Measurements from ENCODE around the gene MRTFA. TPM values are rescaled to one million over a fixed set of nuclear protein-coding genes. Genes with fewer than 3 reads are reported as not detected.

MRTFA gene
- total RNA-seq, 1 donor from 2014 or later, result 68.4 TPM

DNA sequence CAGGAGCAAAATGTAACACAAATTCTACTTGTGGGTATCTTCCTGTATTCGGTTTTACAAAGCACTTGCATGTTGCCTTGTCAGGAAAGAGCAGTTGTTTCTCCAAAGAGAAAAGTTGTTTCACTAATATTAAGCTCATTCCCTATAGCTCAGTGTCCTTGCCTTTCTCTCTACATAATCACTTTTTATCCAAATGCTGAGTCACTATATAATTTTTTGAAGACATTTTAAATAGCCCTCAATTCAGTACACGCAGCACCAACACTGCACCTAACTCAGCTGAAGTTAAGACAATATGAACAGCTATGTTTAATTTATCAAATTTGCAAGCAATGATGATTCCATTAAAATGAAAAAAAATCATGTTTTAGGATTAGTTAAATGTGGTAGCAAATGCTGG is 14.5 kb upstream of the MRTFA start:
- Mint-ChIP-seq H3K4me3 (ENCODE audit: unreplicated experiment) (no peak overlapping the region), H3K36me3 (ENCODE audit: low read depth, unreplicated experiment) (no peaks in the 10 kb centered on the region), H3K27me3 (ENCODE audit: unreplicated experiment) (peaks cover 1% of the 10 kb centered on the region), H3K27ac (ENCODE audit: unreplicated experiment) (no peak overlapping the region), H3K4me1 (ENCODE audit: unreplicated experiment) (peaks cover 17% of the 10 kb centered on the region), H3K9me3 (ENCODE audit: unreplicated experiment) (no peaks in the 10 kb centered on the region)
- no peak for DNase-seq (ENCODE audit: low spot score)
- TF ChIP-seq, protein P1, sequence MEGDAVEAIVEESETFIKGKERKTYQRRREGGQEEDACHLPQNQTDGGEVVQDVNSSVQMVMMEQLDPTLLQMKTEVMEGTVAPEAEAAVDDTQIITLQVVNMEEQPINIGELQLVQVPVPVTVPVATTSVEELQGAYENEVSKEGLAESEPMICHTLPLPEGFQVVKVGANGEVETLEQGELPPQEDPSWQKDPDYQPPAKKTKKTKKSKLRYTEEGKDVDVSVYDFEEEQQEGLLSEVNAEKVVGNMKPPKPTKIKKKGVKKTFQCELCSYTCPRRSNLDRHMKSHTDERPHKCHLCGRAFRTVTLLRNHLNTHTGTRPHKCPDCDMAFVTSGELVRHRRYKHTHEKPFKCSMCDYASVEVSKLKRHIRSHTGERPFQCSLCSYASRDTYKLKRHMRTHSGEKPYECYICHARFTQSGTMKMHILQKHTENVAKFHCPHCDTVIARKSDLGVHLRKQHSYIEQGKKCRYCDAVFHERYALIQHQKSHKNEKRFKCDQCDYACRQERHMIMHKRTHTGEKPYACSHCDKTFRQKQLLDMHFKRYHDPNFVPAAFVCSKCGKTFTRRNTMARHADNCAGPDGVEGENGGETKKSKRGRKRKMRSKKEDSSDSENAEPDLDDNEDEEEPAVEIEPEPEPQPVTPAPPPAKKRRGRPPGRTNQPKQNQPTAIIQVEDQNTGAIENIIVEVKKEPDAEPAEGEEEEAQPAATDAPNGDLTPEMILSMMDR (IDR thresholded peaks at IDR 0.05; ENCODE audit: unreplicated experiment), result no peak

DNA sequence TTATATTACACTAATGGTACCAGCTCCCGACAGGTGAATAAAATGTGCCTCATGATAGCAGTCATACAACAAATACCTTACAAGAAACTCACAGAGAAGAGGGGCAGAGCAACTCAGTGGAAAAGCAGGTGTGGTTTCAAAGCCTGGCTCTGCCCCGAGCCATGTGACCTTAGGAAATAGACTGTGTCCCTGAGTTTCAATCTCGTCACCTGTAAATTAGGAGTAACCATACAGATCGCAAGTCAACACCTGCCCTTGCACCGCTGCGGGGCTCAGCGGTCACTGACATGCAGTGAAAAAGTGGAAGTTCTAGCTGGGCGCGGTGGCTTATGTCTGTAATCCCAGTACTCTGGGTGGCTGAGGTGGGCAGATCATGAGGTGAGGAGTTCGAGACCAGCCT is 11.9 kb upstream of the MRTFA start:
- TF ChIP-seq, protein P1 (IDR thresholded peaks at IDR 0.05; ENCODE audit: unreplicated experiment), result no peak
- Mint-ChIP-seq H3K27ac (ENCODE audit: unreplicated experiment) (no peak overlapping the region), H3K27me3 (ENCODE audit: unreplicated experiment) (peaks cover 1% of the 10 kb centered on the region), H3K9me3 (ENCODE audit: unreplicated experiment) (no peaks in the 10 kb centered on the region), H3K4me3 (ENCODE audit: unreplicated experiment) (peak overlapping the region; percentile 19), H3K4me1 (ENCODE audit: unreplicated experiment) (peaks cover 21% of the 10 kb centered on the region), H3K36me3 (ENCODE audit: low read depth, unreplicated experiment) (no peaks in the 10 kb centered on the region)
- DNase-seq (ENCODE audit: low spot score), result no peak

DNA sequence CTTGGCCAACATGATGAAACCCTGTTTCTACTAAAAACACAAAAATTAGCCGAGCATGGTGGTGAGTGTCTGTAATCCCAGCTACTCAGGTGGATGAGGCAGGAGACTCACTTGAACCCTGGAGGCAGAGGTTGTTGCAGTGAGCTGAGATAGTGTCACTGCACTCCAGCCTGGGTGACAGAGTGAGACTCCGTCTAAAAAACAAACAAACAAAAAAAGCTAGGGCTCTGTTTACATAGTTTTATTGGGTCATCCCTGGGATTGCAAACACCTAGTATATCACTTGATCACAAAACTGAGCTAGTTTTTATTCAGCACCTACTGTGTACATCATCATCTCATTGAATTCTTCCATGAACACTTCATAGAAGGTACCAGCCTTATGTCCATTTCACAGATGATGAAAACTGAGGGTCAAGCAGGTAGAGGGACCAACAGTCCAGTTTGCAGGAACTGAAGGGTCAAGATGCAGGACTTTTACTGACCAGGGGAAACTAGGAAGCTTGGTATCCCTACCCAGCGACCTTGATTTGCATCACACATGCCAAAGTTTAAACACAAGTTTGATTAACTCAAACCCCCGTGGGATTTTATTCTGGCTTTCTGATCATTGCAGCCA is 9.2 kb upstream of the MRTFA start:
- TF ChIP-seq, protein P1 (IDR thresholded peaks at IDR 0.05; ENCODE audit: unreplicated experiment), result no peak
- peaks cover 4% of the 10 kb centered on the region for H3K27me3 Mint-ChIP-seq (ENCODE audit: unreplicated experiment)
- no peak overlapping the region for H3K27ac Mint-ChIP-seq (ENCODE audit: unreplicated experiment)
- H3K9me3 Mint-ChIP-seq (ENCODE audit: unreplicated experiment), result no peaks in the 10 kb centered on the region
- H3K4me1 Mint-ChIP-seq (ENCODE audit: unreplicated experiment), result peaks cover 17% of the 10 kb centered on the region
- no peak for DNase-seq (ENCODE audit: low spot score)
- no peaks in the 10 kb centered on the region for H3K36me3 Mint-ChIP-seq (ENCODE audit: low read depth, unreplicated experiment)
- H3K4me3 Mint-ChIP-seq (ENCODE audit: unreplicated experiment), result no peak overlapping the region

DNA sequence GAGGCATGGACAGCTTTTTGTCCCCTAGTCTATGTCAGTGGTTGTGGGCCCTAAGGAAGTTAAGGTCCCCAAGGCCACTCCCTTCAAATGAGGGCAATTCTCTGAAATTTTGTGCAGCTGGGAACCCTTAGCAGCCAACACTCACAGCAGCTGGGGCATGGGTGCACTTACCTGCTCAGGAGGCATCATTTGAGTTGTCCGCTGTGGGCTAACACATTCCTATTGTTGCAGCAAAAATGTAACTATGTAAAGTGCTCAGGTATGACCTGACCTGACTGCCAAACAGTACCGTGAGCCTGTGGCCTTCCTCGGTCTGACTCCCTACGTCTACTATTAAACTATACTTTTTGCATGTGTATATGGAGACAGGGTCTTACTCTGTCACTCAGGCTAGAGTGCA is 5.8 kb upstream of the MRTFA start:
- Mint-ChIP-seq H3K4me3 (ENCODE audit: unreplicated experiment) (no peak overlapping the region), H3K36me3 (ENCODE audit: low read depth, unreplicated experiment) (no peaks in the 10 kb centered on the region), H3K4me1 (ENCODE audit: unreplicated experiment) (peaks cover 17% of the 10 kb centered on the region), H3K27ac (ENCODE audit: unreplicated experiment) (no peak overlapping the region), H3K27me3 (ENCODE audit: unreplicated experiment) (peaks cover 4% of the 10 kb centered on the region), H3K9me3 (ENCODE audit: unreplicated experiment) (no peaks in the 10 kb centered on the region)
- TF ChIP-seq, protein P1 (IDR thresholded peaks at IDR 0.05; ENCODE audit: unreplicated experiment), result no peak
- no peak for DNase-seq (ENCODE audit: low spot score)

DNA sequence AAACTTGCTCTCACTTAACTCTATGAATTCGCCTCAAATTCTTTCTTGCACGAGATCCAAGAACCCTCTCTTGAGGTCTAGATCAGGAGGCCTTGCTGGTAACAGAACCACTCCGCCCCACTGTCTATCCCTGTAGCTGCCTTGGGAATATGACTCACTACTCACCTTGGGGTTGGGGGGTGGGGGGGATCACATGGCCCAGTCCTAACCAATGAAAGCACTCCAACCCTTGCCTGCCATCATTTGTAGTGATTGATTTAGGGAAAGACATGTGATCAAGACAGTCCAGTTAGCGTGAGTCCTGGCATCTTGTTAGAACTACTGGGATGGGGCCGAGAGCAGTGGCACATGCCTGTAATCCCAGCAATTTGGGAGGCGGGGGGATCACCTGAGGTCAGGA is 4.8 kb upstream of the MRTFA start:
- Mint-ChIP-seq H3K4me1 (ENCODE audit: unreplicated experiment) (peaks cover 17% of the 10 kb centered on the region), H3K9me3 (ENCODE audit: unreplicated experiment) (no peaks in the 10 kb centered on the region), H3K4me3 (ENCODE audit: unreplicated experiment) (no peak overlapping the region), H3K27ac (ENCODE audit: unreplicated experiment) (no peak overlapping the region), H3K36me3 (ENCODE audit: low read depth, unreplicated experiment) (no peaks in the 10 kb centered on the region), H3K27me3 (ENCODE audit: unreplicated experiment) (peaks cover 3% of the 10 kb centered on the region)
- DNase-seq (ENCODE audit: low spot score), result no peak
- TF ChIP-seq, protein P1 (IDR thresholded peaks at IDR 0.05; ENCODE audit: unreplicated experiment), result no peak
